Activated naive CD4-positive, alpha-beta T cell treated with anti-CD3 and anti-CD28 coated beads, Interleukin-2, amount 50 U/mL, for 16 hours (primary cell): ENCODE data around the gene KIAA1217.

Experiments
- DNase-seq: peaks from one replicate; pipeline ENCODE4 v3.0.0-alpha.2; 2020

KIAA1217 gene

DNA sequence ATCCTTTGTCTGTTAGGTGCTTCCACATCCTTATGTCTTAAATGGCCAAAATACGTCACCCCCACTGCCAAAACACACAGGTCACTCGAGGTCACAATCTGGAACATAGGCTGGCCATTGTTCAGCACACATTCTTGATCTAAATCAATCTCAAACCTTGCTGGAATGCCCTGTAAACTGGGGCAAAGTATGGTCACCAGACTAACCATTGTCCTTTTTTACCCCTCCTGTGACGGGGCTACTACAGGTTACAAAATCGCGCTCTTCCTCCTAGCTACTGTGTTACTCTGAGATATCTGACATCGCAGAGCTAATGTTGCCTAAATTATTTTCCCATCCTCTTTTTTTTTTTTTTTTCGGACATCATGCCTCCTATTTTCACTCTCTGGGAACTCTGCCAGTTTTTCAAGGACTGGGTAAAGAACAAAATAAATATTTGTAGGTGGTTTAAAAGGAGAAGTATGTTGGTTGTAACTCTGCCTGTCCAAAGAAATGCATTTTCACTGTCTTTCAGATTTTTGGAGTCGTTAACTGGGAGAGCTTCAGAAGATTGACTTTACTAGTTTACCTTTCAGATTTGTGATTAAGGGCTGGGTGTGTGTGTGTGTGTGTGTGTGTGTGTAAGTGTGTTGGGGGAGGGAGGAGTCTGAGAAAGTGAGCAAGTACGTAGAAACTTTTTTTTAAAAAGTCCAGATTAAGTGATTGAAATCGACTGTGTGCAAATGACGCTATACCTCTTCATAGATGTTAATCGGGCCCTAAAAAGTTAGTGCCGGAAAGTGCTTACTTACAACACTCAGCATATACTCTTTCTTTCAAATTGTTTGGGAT is 942 bp upstream of the KIAA1217 start:
- DNase-seq, result no peak

DNA sequence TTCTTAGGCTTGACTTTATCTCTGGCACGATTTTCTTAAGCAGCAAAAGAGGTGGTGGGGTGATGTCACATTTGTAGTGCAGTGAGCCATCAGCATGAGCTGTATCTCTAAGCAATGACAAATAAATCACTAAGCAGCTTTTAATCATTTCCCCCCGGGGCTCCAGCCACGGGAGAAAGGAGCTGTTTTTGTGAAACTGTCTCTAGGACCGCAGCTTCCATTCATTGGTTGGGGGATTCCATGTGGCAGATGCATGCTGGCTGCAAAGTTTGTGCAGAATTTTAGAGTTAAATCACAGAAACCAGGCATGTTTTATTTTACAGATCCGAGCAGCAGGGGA is 464 bp downstream of the KIAA1217 start:
- DNase-seq, result peak; percentile 39

DNA sequence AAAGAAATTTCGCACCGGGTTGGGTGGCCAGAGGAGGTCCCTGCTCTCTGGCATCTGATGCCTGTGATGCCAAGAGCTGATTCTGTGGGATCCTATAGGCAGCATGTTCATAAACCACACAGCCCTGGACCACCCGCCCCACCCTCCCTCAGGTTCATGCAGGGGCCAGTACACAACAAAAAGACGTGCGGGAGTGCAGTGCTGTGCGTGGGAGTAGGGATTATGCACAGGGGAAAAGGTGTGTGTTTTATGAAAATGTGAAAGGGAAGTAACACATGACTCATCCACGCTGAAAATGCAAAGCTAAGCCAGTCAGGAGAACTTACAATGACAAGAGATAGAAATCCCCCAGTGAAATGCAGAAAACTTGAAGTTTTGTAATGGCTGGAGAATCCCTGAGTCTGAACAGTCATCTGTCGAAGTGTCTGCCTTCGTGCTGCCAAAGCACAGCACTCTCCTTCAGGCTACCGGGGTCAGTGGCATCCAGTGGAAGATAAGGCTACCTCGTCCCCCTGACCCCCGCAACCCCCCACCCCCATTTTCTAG is 1.1 kb downstream of the KIAA1217 start:
- DNase-seq, result peak; percentile 49

DNA sequence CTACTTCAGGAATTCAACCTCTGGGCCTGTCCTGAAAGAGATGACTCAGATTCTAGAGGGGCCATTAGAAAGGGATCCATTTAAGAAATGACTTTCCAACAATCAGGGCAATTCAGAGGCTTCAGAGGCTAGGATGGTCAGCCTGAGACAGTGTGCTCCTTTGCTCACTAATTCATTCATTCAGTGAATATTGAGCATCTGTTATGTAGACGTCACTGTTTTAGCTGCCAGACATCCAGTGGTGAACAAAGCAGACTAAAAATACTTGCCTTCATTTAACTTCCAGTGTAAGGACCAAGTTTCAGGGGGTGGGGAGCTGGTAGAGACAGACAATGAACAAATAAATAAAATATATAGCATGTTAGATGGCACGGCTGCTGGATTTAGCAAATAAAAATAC is 1.6 kb downstream of the KIAA1217 start:
- no peak for DNase-seq

DNA sequence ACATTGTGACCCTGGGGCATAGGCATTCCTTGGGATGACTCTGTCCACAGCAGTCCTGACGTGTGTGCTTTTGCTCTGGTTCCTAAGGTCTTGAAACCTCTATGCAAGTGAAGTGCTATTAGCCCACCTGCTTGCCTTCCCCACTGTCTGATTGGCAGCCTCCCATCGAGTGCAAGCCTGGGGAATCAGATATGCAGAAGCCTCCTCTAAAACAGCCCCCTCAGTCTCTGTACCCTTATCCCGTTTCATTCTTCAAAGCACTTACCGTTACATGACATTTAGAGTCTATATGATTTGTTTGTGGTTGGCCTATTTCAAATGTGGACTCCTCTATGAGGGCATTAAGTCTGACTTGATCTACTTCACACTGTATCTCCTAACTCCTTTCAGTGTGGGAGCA is 4.3 kb downstream of the KIAA1217 start:
- DNase-seq, result no peak

DNA sequence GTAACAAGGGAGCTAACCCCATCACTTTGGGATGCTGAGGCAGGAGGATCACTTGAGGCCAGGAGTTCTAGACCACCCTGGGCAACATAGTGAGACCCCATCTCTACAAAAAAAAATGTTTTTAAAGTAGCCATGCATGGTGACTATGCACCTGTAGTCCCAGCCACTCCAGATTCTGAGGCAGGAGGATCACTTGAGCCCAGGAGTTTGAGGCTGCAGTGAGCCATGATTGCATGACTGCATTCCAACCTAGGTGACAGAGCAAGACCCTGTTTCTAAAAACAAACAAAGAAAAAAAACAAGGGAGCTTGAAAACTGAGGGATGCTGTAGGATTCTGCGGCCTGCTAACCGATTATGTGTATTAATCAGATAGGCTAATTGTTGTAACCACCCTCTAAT is 4.9 kb downstream of the KIAA1217 start:
- DNase-seq, result no peak

DNA sequence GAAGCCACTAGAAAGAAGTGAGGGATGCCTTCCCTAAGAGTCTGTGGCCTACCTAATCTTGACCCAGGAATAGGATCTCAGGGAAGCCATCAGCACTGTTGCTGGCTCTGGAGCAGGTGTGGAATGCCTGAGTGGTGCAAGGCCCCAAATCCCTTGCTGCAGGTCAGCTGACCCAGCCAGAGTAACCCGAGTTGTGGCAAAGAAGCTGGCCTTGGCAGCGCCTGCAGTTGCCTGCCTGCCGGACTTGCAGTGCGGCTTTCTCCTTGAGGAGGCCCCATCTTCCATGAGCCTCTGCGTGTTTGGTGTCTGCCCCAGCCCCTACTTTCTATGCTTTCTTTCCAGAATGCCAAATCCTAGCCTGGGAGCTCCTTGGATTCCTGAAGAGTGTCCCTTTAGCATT is 5.8 kb downstream of the KIAA1217 start:
- DNase-seq, result no peak

DNA sequence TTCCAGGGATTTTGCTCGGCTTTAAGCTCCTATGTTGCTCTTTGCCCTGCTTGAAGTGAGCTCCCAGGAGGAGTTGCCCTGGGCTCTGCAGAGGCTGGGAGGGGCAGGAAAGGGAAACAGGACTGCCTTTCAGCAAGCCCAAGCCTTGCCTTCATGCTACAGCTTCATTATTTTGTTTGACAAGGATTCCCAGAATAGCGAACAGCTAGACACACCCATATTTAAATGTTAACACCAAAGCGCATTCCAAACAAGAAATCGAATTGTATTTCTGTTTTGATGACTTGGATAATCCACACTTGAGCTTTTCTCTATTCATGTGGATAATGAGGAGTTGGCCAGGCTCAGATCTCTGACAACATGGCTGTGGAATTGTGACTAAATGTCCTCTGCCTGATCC is 6.3 kb downstream of the KIAA1217 start:
- no peak for DNase-seq

DNA sequence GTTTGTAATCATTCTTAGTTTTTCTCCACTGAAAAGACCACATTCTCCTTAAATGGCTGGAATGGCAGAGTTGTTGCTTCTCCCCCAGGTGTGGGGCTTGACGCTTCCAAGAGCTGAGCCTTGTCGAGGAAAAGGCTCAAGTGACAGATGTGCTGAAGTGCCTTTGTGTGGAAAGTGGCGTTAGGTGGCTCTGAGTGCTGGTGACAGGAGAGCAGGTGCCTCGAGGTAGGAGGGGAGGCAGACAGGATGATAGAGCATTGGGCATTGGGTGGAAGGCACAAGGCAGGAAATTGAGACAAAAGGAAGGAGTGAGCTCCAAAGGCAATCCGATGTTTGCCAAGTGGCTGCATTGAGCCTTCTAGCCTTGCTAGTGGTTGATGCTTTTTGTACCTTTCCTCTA is 6.7 kb downstream of the KIAA1217 start:
- DNase-seq, result no peak

DNA sequence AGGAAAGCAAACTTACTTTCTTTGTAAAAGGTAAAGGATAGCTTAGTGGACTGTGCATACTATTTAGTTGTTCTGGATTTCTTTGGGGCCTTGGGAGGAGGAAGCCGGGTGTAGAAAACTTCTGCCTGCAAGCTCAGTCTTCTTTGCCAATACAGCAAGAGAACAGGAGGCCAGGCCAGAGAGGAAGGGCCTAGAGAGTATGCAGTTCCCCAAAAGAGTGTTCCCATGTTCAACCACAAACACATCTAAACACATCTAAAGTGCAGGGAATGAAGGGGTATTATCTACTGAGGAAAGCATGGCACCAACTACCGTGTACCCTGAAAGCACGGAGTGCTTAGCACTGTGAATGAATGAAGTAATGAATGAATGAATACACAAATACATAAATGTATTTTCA is 11.0 kb downstream of the KIAA1217 start:
- DNase-seq, result no peak

DNA sequence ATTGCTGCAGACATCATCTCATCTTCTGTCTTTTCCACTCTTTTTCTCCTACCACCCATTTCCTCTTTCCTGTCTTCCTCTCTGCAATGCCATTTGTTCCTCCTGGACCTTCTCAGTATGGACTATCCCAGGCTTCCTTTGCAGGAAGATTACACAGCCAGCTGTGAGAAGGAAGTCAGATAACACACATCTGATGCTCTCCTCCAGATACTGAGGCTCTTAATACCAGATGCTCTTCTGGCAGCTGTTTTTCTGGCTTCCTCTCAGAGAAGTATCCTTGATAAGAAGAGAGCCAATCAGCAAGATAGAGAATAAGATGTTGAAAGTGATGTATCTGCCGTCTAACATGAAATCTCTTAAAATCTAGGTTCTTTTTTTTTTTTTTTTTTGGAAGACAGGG is 14.4 kb downstream of the KIAA1217 start:
- DNase-seq, result no peak

DNA sequence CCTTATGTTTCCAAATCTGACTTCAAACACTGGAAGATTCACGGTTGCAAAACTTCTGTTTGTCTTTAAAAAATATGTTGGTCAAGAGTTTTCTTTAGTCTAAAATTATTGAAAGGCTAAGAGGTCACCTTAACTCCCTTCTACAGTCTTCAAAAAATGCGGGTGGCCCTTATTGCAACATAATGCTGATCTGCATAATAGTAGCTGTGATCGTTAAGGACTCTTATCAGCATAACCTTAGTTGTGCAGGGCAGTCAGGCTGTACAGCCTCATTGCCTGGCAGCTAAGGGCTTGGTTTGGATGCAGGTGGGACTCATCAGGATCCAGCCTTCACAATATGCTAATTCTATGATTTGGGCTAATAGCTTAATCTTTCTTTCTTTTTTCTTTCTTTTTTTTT is 15.0 kb downstream of the KIAA1217 start:
- no peak for DNase-seq

DNA sequence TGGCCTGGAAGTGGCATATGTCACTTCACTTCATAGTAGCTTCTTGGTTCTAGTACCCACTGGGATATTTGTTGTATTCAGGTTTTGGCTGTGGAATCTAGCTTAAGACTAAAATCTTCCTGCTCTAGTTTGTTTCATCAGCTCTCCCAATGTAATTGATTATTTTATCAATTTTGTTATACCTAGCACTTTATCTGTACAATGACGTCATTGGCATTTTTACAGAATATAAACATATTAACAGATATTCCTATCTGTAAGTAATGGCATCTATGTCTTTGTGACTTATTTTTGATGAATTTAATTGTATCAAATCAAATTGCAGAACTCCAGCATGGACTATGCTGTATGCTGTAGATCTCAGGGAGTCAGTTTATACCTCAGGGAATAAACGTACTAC is 19.7 kb downstream of the KIAA1217 start:
- no peak for DNase-seq

DNA sequence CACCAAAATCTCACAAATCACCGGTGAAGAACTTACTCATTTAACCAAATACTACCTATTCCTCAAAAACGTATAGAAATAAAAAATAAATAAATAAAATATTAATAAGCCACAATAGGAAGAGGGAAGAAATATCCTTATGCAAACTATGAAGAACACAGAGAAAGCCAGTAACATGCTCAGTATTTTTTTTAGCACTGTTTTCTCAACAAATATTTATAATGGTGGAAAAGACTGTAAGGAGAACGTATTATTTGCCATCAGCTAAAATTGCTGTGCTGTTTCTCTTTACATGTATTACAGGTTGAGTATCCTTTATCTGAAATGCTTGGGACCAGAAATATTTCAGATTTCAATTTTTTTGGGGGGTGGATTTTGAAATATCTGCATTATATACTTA is 21.0 kb downstream of the KIAA1217 start:
- DNase-seq, result no peak

DNA sequence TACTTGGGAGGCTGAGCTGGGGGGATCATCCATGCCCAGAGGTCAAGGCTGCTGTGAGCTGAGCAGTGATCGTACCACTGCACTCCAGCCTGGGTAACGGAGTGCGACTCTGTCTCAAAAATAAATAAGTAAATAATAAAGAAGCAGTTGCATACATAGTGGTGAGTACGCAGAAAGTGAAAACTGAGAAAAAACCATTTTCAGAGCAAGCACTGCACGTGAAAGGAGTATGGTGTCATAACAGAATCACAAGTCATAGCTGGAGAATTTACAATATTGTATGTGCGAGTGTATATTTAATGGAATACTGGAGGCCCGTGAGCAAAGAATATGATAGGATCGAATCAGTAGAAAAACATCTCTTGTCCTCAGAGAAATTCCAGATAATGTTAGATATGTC is 22.3 kb downstream of the KIAA1217 start:
- no peak for DNase-seq

DNA sequence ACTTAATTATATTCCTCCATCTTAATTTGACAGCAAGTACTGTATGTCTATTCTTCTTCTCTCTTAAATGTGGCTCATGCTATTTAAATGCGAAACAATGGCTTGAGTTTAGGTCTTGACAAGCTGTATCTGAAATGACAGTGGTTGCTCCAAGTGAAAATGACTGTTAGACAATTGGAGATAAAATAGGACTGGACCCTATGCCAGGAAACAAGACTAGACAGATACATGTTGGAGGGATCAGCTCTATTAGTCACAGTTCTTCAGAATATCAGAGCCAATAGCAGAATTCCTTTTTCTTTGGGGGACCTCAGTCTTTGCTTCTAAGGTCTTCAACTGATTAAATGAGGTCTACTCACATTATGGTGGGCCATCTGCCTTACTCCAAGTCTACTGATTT is 25.8 kb downstream of the KIAA1217 start:
- DNase-seq, result no peak

DNA sequence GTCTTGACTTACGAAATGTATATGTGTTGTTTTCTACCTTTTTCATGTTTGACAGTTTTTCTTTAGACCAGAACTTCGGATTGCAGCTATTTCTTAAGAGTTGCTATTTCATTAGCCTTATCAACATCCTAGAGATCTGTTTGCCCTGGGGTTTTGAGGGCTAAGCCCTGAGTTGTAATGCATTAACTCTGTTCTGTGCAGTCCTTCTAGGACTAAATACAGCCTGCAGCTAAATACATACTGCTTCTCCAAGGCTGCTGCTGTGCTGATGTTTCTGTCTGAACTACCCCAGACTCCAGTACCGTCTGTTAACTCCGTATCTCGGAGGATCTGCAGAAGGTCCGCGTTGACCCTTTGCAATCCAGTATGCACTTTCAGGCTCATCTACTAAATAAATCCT is 26.5 kb downstream of the KIAA1217 start:
- DNase-seq, result no peak

DNA sequence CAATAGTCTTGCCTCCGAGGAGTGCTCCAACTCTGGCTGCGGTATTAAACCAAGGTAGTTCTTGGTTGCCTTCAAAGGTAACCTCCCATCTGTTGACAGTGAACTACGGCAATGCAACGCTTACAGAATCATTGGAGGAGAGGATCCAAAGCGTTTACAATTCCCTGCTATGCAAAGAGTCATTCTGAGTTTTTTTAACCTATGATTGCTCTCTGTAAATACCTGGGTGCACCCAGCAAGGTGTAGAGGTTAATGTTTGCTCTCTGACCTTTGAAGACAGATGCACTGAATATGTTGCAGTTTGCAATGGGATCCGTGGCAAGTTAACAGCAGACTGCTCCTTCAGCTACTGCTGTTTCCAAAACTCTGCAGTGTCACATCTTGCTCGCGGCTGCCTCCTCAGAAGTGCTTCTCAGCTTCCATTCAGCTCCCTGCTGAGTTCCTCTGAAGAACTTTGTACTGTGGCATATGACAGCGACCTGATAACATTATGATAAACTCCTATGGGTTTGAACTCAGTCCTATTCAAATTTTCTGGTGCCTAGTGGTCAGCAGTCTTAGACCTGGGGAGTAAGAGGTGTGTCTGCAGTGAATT is 29.0 kb downstream of the KIAA1217 start:
- no peak for DNase-seq

DNA sequence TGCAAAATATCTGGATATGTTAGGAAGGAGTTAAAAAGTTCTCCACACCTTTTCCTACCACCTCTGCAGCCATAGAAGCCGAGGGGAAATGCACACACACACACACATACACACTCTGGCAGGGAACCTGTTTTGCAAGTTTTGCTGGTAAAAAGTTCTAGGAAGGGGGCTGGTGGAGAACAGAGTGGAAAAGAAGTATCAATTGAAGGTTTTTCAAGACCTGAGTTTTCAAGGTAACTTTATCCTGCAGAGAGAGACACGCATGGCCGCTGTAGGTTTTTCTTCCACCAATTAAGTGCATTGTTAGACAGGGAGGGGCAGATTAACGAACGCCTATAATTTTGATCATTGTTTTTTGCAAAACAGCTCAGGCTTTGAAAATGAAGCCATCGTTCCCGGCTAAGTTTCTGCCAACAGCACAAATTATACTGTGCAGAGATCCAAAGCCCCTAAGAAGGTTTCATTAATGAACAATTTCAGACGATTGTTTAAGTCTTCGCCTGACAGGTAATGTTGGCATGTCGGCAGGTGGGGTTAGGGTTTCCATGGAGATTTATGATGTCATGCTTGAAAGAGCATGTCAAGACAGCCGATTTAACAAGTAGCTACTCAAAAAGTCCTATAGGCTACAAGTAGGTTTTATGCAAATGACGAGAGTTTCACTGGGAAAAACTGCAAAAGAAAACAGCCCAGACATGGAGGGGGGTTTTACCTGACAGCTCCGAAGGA is 29.7 kb downstream of the KIAA1217 start:
- no peak for DNase-seq

DNA sequence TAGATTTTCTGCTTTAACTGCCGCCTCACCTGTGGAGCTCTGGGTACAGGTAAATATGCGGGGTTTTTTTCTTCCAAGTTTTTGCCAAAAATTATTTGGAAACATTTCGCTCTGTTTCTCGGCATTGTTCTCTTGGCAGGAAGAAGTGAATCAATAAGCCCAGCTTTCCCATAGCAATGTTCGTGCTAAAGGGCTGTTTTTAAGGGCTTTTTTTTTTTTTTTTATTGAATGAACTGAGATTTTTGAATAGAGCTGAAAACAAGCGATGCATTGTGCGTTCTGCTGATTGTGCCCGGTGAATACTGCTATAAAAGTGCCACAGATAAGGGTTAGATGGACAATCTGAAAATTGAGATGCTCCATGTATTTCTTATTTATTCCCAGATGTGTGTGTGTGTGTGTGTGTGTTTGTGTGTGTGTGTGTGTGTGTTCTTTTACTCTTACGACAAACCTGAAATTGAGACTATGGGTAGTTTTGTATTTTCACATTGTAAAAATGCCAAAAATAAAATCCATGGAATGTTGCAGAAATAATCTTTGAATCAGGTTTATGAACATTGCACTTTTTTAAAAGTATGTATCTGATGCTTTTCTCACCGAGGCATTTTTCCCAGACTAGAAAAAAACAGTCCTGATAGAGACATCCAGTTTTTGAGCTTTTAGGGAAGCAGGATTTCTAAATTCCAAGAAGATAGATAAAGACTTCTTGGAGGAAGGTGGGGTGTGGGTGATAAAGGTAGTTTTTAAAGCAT is 30.5 kb downstream of the KIAA1217 start:
- no peak for DNase-seq

DNA sequence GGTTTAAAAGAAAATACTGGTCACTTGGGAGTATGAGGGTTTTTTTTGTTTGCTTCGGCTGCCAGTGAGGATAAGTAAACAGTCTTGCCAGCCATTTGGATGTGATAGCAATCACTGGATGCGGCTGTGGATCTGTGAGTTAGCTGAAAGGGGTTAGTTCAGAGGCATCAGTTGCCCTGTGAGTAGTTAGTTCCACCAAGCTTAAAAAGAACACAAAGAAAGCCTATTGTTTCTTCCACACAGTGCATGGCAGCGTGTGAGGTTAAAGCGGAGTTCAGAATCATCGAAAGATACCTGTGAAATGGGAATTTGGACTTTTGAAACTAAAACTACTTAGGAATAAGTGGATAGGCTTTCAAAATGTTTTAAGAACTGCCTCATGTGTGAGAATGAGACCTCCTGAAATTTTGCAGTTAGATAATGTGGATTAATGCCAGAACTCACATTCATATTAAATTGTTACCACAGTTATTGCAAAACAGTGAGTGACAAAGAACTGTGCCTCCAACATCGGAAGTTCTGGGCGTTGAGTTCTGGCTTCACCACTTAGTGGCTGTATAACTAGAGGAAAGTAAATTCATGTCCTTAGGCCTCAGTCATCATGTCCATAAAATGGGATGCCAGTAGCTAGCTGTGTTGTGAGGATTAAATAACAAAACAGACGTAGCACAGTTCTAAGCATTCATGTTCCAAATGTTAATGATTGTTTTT is 31.3 kb downstream of the KIAA1217 start:
- no peak for DNase-seq

DNA sequence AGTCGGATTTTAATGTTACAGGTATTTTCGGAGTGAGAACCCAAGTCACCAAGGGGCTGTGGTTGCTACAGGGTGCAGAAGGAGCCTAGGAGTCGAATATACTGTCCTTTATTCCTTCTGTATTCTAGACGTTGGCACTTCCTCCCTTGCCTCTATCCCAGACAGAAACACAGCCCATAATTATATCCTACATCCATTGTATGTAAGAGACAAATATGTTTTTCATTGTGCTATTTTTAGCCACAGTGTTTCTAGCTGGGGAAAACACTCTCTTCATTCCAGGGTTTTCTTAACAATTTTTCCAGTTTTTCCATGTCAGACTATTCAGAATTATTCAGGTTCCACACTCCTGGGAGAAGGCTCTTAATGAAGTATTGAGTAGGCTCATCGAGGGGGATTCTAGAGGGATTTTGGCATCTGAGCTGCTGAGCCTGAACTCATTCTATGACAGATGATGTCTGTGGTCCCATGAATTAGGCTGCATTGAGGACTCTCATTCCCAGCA is 32.6 kb downstream of the KIAA1217 start:
- DNase-seq, result no peak
